ENCODE measurements around the gene FOXI2.

Gene FOXI2

GRCh38 chr10:127744956-127745355, 8.0 kb downstream of the FOXI2 start:
- no peak for DNase-seq

DNA sequence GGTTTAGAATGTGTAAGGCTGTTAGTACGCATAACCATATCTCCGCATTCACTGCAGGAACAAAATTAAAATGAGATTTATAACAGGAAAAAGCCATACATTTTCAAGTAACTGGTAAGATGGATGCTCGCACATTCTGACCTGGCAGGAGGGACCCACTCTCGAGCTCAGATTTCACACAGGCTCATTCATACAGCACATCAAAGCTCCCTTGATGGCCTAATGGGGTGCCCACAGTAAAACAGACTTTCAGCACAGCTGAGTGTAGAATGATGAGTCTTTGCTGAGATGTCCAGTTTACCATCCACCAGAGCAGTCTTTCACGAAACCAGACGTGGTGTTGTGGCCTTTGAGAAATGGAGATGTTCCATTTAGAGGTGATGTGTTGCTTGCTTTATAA, 8.9 kb downstream of the FOXI2 start:
- no peak for DNase-seq

- DNase-seq, result no peak
These were observed 18.8 kb downstream of the FOXI2 start for GRCh38 chr10:127755753-127756152.

- no peak for DNase-seq
These were observed 19.3 kb downstream of the FOXI2 start for GRCh38 chr10:127756264-127756663.

GRCh38 chr10:127757033-127757432, 20.0 kb downstream of the FOXI2 start:
- DNase-seq, result no peak

DNA sequence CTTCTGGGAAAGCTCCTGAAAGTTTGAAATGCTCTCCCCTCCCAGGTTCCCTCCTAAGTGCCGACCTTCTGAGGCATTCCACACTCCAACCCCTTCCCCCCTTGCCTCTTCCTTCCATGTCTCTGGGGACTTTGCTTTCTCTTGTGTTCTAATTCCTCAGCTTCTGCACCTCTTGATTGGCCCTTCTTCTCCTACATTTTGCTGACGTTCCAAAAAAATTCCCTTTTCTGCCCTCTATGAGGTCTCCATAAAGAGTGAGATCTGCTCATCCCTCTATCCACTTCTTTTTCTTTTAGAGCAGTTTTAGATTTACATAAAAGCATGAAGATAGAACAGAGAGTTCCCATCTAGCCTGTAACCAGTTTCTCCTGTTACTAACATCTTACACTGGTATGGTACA, 22.3 kb downstream of the FOXI2 start:
- no peak for DNase-seq

DNA sequence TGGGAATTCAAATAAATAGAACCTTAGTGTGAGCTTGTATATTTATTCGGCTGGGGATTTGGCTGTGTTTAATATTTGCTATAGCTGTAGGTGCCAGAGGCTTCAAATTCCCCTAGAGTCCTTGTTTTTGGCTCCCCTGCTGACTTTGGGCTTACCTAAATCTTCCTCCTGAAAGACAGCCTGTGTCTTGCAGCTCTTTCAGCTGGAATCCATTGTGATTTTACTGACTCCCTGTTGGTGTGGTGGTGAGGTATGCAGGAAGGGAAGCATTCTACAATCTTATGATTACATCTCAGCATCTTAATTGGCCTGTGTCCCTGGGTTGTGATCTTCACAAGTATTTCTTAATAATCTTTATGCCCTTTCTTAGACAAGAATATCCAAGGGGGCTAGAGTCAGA, 25.9 kb downstream of the FOXI2 start:
- no peak for DNase-seq

DNA sequence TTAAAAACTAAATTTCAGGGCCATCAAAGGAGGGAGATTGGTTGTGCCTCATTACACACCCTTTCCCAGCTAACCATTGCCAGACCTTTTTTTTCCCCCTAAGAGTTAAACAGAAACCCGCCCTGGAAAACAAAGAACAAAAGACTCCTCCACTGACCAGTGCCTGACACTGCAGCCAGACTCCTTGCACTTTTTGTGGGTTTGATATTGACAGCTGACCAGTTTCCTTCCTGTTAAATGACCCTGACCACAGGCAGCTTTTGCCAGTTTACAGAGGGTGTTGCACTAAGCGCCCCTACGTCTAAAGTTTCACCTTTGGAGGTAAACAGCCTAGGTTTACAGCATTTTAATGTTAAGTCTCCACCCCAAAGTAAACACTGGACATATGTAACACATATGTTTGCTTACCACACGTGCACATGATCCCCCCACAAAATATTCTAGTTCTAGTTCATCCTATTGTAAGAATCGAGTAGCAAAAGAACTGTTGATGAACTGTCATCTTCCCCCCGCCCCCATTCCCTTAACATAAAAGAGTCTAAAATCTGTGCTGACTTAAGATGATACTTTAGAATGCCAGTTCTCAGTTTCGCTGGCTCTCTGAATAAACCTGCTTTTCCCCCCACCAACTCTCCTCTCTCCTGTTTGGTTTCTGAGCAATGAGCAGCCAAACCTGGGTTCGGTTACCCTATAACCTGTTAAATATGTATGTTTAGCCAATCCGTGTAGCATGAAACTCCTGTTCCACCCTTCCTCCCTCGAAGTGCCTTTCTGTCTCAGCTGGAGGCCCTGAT, 38.0 kb downstream of the FOXI2 start:
- DNase-seq, result no peak

- no peak for DNase-seq
These were observed 39.8 kb downstream of the FOXI2 start for GRCh38 chr10:127776816-127777215.

GRCh38 chr10:127781412-127781811, 44.4 kb downstream of the FOXI2 start:
- no peak for DNase-seq

- no peak for DNase-seq
These were observed 50.9 kb downstream of the FOXI2 start for GRCh38 chr10:127787873-127788272.

GRCh38 chr10:127790066-127790624, 53.2 kb downstream of the FOXI2 start:
- no peak for DNase-seq

Data from activated naive CD4-positive, alpha-beta T cell treated with anti-CD3 and anti-CD28 coated beads, Interleukin-2, amount 50 U/mL, for 16 hours (primary cell).